Suprapubic skin (tissue), 4 donors: ENCODE data around the gene INMT. TPM values are rescaled to one million over a fixed set of nuclear protein-coding genes. Genes with fewer than 3 reads are reported as not detected.

Experiments used
- DNase-seq, 2 donors: peaks; one replicate each; pipeline ENCODE4 v3.0.0-alpha.2; 2019; ENCODE audit warnings: low spot score in 2 of 2
- H3K27ac ChIP-seq: fragments of 200-600 bp; sonication (generic); one replicate; pipeline ENCODE4 v1.5.1; 2019
- H3K27me3 ChIP-seq: fragments of 200-600 bp; sonication (generic); one replicate; pipeline ENCODE4 v1.5.1; 2019
- H3K36me3 ChIP-seq: fragments of 200-600 bp; sonication (generic); one replicate; pipeline ENCODE4 v1.5.1; 2019
- H3K4me1 ChIP-seq: fragments of 200-600 bp; sonication (generic); one replicate; pipeline ENCODE4 v1.5.1; 2019
- H3K4me3 ChIP-seq: fragments of 200-600 bp; sonication (generic); one replicate; pipeline ENCODE4 v1.5.1; 2019; ENCODE audit warnings: mild to moderate bottlenecking
- H3K9me3 ChIP-seq: fragments of 200-600 bp; sonication (generic); one replicate; pipeline ENCODE4 v1.5.1; 2019
- CTCF ChIP-seq, 2 donors: fragments of 200-600 bp in 1 of 2; fragments of 450-650 bp in 1 of 2; sonication (generic) in 1 of 2; IDR thresholded peaks; one replicate each; pipeline ENCODE4 v1.5.1; 2016 to 2019; ENCODE audit warnings: antibody characterized with exemption in 2 of 2, mild to moderate bottlenecking in 1 of 2, moderate library complexity in 1 of 2
- EP300 ChIP-seq: sonication (generic); formaldehyde crosslinking; IDR thresholded peaks from one replicate; pipeline ENCODE4 v1.6.1; 2017; ENCODE audit warnings: antibody characterized with exemption
- POLR2A ChIP-seq, 2 donors: fragments of 450-650 bp; IDR thresholded peaks; one replicate each; pipeline ENCODE4 v1.6.1; 2017; ENCODE audit warnings: antibody characterized with exemption in 2 of 2, mild to moderate bottlenecking in 2 of 2, moderate library complexity in 2 of 2
- POLR2AphosphoS5 ChIP-seq, 3 donors: sonication (generic); formaldehyde crosslinking; IDR thresholded peaks; one replicate each; pipeline ENCODE4 v1.6.1; 2017; ENCODE audit warnings: antibody characterized with exemption in 3 of 3
- WGBS: methylation state at CpG from one replicate; pipeline ENCODE4 v1.1.5; 2018; 5-methylcytosine and 5-hydroxymethylcytosine counted together
- total RNA-seq, 4 donors: library from RNA; depleted of rRNA; stranded (reverse); fragments of >200 nt; gene quantifications; one replicate each; pipeline ENCODE4 v1.1.0, GENCODE V29; 2016

Gene INMT
- total RNA-seq, 4 donors from 2014 or later, result 1.3 to 9.7 (median 4.2) TPM

- Histone ChIP-seq H3K9me3 (no peaks in the 10 kb centered on the region), H3K27ac (peak overlapping the region; percentile 77), H3K4me1 (peaks cover 26% of the 10 kb centered on the region), H3K4me3 (peak overlapping the region; percentile 31), H3K36me3 (no peaks in the 10 kb centered on the region), H3K27me3 (no peaks in the 10 kb centered on the region)
- no peak for DNase-seq
- TF ChIP-seq POLR2AphosphoS5 (IDR thresholded peaks at IDR 0.05) (peak in 1 of 3 donors; percentile 26), POLR2A (IDR thresholded peaks at IDR 0.05) (no peak)
- 39% methylated on average over 15 of the region's 16 CpGs for WGBS
Observed at GRCh38 chr7:30750683-30751650, 968 bp upstream of the INMT start.

- WGBS, result 84% methylated on average over 3 of the region's 6 CpGs
- Histone ChIP-seq H3K27me3 (no peaks in the 10 kb centered on the region), H3K4me3 (peak overlapping the region; percentile 31), H3K4me1 (peaks cover 35% of the 10 kb centered on the region), H3K27ac (peak overlapping the region; percentile 77), H3K9me3 (no peaks in the 10 kb centered on the region), H3K36me3 (no peaks in the 10 kb centered on the region)
- DNase-seq, result no peak
- TF ChIP-seq POLR2A (IDR thresholded peaks at IDR 0.05), result no peak
- TF ChIP-seq POLR2AphosphoS5 (IDR thresholded peaks at IDR 0.05), result no peak
- TF ChIP-seq CTCF (IDR thresholded peaks at IDR 0.05), result no peak
- TF ChIP-seq EP300, result no peak
Observed at GRCh38 chr7:30752484-30752883, 549 bp downstream of the INMT start.

GRCh38 chr7:30752979-30753378, 1.0 kb downstream of the INMT start:
- H3K36me3 ChIP-seq, result no peaks in the 10 kb centered on the region
- no peaks in the 10 kb centered on the region for H3K9me3 ChIP-seq
- peaks cover 39% of the 10 kb centered on the region for H3K4me1 ChIP-seq
- peak in 1 of 2 donors; percentile 77 for DNase-seq
- 16% methylated on average over 5 of the region's 5 CpGs for WGBS
- peak overlapping the region; percentile 77 for H3K27ac ChIP-seq
- no peaks in the 10 kb centered on the region for H3K27me3 ChIP-seq
- H3K4me3 ChIP-seq, result peak overlapping the region; percentile 31
- no peak for TF ChIP-seq CTCF (IDR thresholded peaks at IDR 0.05)
- no peak for TF ChIP-seq EP300
- no peak for TF ChIP-seq POLR2A (IDR thresholded peaks at IDR 0.05)
- no peak for TF ChIP-seq POLR2AphosphoS5 (IDR thresholded peaks at IDR 0.05)

- DNase-seq, result no peak
- H3K4me1 ChIP-seq, result peaks cover 39% of the 10 kb centered on the region
- H3K36me3 ChIP-seq, result no peaks in the 10 kb centered on the region
- no peak overlapping the region for H3K27ac ChIP-seq
- 93% methylated on average over 6 of the region's 6 CpGs for WGBS
- TF ChIP-seq EP300 (no peak), POLR2A (IDR thresholded peaks at IDR 0.05) (no peak), CTCF (IDR thresholded peaks at IDR 0.05) (peak in 1 of 2 donors; percentile 10), POLR2AphosphoS5 (IDR thresholded peaks at IDR 0.05) (no peak)
- H3K9me3 ChIP-seq, result no peaks in the 10 kb centered on the region
- H3K27me3 ChIP-seq, result no peaks in the 10 kb centered on the region
- H3K4me3 ChIP-seq, result no peak overlapping the region
Observed at GRCh38 chr7:30754315-30754877, 2.5 kb downstream of the INMT start.

GRCh38 chr7:30755384-30756154, 3.6 kb downstream of the INMT start:
- no peak overlapping the region for H3K27ac ChIP-seq

More at GRCh38 chr7:30755384-30756154, 3.6 kb downstream of the INMT start:
- WGBS, result 61% methylated on average over 4 of the region's 22 CpGs
- DNase-seq, result no peak
- Histone ChIP-seq H3K4me1 (peaks cover 35% of the 10 kb centered on the region), H3K4me3 (no peak overlapping the region), H3K9me3 (no peaks in the 10 kb centered on the region), H3K36me3 (no peaks in the 10 kb centered on the region), H3K27me3 (no peaks in the 10 kb centered on the region)
- TF ChIP-seq CTCF (IDR thresholded peaks at IDR 0.05) (no peak), POLR2A (IDR thresholded peaks at IDR 0.05) (no peak), EP300 (no peak)
